HuH-7 (cell line): ENCODE measurements around the gene DNAI7.

ENCODE experiments used
- DNase-seq: peaks from one replicate; pipeline ENCODE4 v3.0.0; 2011; ENCODE audit warnings: low spot score

DNAI7 gene

GRCh38 chr12:25101092-25101445, 93.9 kb downstream of the DNAI7 start:
- no peak for DNase-seq

DNA sequence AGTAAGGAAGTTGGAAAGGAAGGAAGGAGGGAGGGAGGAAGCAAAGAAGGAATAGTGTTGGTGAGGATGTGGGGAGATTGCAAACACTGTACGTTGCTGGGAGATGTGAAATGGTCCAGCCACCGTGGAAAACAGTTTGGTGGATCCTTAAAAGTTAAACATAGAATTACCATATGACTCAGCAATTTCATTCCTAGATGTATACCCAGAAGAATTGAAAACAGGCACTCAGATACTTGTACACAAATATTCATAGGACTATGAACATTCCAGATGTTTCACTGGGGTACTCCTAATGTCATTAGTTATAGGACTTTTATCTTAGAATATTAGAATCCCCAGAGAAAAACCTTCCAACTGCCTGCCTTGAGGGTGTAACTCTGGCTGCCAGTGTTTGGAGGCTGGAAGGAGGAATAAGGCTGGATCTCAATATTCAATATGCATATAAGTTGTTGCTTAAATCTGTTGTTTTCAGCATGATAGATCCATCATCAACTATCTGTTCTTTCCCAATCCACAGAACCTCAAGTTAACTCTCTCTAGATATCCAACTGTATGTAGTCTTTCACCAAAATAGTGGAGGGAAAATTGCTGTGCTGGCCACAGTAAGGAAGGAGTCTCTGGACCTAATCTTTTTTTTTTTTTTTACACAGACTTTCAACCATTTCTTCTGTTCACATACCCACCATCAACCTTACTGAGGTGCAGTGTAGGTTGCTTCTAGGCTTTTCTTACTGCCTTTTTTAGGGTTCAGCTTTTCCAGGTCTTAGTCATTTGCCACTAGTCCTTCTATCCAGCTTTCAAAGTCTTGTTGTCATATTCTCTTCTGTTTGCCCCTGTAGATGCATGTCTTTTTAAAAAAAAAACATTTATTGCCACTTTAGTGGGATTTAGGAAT, 94.5 kb downstream of the DNAI7 start:
- DNase-seq = no peak

DNA sequence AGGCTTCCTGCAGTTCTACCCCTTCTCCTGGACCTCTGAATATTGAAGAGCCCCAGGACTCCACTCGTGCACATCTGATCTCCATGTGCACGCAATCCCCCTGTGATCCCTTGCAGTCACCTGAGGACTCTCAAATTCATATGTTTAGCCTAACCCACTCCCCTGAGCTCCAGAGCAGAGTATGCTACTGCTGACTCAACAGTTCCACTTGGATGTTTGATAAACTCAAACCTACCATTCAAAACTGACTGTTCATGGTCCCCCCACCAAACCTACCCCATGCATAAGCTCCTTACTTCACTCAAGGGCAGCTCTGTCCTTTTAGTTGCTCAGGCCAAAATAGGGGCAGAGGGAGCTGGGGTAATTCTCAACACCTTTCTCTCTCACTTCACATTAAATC, 96.0 kb downstream of the DNAI7 start:
- no peak for DNase-seq

DNA sequence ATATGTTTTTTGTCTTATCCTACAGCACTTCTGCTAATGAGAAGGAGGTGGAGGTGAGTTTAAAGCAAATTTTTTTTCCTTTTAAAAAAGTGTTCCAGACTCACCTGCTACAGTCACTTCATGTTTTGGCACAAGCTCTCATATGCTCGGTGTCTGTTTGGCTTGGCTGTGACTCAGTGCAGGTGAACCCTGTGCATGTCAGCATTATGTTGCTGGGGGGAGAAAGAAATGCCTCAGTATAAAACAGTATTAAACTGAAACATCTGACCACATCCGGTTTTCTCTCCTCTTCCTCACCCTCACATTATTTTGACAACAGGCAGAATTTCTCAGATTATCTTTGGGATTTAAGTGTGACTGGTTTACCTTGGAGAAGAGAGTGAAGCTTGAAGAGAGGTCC, 105.2 kb downstream of the DNAI7 start:
- no peak for DNase-seq

DNA sequence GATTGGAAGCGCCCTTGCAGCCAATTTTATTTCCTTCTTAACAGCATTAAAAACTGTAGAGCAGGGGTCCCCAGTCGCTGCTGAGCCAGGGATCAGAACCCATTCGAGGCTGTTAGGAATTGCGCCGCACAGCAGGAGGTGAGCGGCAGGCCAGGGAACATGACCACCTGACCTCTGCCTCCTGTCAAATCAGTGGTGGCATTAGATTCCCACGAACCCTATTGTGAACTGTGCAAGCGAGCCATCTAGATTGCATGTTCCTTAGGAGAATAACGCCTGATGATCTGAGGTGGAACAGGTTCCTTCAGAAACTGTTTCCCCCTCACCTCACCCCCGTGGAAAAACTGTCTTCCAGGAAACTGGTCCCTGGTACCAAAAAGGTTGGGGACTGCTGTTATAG, 107.4 kb downstream of the DNAI7 start:
- DNase-seq = no peak

- no peak for DNase-seq
These were observed 110.1 kb downstream of the DNAI7 start for GRCh38 chr12:25084816-25085215.

DNA sequence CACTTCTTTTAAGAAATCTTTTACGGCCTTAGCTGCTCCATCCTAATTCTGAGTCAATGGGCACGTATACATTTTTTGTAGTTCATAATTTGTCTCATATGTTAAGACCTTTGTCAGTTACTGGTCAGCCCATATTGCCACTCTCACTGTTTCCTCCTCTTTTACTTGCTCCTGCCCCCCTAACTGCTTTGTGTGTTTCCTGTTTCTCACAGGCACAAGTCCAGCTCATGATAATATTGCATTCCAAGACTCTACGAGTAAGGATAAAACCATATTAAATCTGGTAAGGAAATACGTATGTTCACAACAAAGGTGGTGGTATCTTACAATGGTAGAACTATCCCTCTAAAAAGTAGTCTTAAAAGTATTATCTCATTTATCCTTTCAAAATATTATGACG, 111.7 kb downstream of the DNAI7 start:
- no peak for DNase-seq

DNA sequence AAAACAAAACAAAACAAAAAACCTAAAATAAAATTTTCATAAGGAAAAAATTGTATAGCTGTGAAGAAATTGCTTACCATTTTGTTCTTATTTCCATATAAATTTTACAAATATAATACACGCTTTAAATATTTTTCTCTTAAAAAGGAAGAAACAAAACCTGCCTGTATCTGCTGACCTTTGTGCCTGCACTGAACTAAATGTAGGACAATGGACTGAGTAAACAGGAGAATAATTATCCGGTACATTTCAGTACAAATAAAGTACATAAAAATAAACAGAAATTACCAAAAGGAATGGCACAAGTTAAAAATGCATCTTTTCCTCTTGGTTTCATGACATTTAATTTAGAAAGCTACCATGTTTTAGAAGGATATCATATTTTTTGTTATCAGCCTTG, 112.3 kb downstream of the DNAI7 start:
- no peak for DNase-seq

DNA sequence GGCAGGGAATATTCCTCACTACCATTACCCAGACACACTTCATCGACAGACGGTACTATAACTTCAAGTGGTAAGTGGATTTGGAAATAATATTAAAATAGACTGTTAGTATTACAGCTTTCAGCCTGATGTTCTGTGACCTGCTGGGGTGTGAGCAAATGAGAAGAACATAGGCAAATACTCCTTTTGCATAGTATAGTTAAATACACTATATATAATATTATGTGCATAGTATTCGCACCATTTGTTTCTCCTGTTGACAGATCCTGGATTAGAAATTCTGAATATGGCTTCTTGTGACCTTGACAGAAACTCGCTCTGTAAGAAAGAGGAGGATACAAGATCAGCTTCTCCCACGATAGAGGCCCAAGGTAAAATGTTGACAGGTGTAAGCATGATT, 115.6 kb downstream of the DNAI7 start:
- DNase-seq = no peak

DNA sequence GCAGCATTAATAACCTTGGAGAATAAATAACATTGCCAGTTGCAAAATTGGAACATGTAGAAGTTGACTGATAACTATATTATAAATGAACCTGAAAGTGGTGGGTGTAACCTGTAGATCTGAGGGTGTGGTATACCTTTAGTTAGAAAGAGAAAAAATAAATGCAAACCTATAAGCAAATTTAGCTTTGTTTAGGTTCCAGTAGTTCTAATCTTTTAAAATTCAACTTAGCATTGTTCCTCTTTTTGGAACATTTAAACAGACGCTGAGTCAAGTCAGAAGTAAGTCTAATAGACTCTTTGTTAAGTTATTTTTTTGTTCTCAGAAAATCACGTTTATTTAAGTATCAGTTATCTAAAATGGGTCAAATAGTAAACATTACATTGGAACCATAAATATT, 120.0 kb downstream of the DNAI7 start:
- DNase-seq = no peak

DNA sequence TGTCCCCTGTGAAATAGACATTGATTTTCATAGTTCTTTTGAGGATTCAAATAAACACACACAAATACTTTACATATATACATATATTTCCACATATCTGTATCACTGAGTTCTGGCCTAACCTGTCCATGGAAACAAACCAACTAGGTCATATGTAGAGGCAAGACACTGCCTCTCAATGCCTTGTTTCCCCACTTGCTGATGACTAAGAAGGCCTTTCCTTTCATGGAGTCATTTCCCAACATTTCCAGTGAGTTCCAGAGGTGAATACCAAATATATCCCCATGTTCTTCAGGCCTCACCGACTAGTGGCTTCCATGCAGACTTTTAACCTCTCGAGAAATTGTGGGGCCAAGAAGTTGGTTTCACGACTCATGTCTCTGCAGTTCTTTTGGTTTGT, 120.8 kb downstream of the DNAI7 start:
- DNase-seq = no peak

GRCh38 chr12:25072906-25073650, 121.9 kb downstream of the DNAI7 start:
- DNase-seq = no peak

DNA sequence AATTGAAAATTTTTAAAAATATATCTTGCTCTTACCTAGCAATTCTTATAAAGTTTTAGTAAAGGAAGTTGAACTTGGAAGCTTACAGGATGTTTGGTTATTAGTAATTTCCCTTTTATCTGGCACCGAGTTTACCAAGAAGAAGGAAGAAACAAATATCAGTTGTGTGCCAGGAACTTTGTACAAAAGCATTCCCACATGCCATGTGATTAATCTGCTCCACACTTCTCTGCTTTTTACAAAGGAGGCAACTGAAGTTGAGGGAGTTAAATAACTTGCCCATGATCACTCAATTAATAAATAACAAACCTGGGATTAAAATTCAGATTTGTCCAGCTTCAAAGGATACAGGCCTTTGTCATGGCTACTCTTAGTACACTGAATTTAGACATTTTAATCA, 123.6 kb downstream of the DNAI7 start:
- no peak for DNase-seq

- no peak for DNase-seq
These were observed 125.7 kb downstream of the DNAI7 start for GRCh38 chr12:25069224-25069623.

DNA sequence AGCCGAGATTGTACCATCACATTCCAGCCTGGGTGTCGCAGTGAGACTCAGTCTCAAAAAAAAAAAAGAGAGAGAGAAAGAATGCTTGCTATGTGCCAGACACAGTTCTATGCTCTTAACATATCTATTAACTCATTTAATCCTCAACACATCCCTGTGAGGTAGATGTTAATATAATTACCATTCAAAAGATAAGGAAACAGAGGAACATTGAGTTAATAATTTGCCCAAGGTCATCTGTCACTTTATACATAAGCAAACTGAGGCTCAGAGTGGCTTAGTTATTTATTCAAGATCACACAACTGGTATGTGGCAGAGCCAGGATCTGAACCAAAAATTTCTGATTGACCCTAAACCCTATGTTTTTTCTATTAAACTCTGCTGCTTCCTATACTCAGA, 129.9 kb downstream of the DNAI7 start:
- no peak for DNase-seq

GRCh38 chr12:25063873-25064628, 130.9 kb downstream of the DNAI7 start:
- no peak for DNase-seq

DNA sequence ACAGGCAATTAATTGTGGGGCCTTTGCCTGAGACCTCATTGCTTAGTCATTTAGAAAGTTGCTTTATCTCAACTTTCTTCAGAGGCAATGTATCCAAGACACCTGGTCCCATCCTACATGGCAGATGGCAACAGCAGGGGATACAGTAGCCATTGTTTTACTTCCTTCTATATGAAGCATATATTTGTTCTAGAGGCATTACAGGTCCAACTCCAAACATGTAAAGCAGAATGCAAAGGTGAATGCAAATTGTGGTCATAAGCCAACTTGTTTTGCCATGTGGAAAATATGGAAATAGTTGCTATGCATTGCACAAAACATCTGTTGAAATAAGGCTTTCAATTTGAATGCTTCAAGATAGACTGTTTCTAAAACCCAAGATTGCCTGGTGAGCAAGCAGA, 136.3 kb downstream of the DNAI7 start:
- no peak for DNase-seq
